Measurements from ENCODE around the gene GABPA. TPM values are rescaled to one million over a fixed set of nuclear protein-coding genes. Genes with fewer than 3 reads are reported as not detected.
"Not testable (repeated sequence)": the region's sequence is repeated elsewhere in the genome, so short reads cannot be mapped to it uniquely, and the experiment has no call there.

The GABPA gene
- total RNA-seq, 1 donor from 2014 or later, result 26.1 TPM

- Histone ChIP-seq H3K4me1 (ENCODE audit: control insufficient read depth in 3 of 3, insufficient read depth in 3 of 3, low read length in 3 of 3) (no peaks in the 10 kb centered on the region), H3K27me3 (ENCODE audit: control insufficient read depth in 3 of 3, insufficient read depth in 3 of 3, low read length in 3 of 3) (no peaks in the 10 kb centered on the region), H3K4me3 (ENCODE audit: low read length in 3 of 3) (no peak overlapping the region), H3K9me3 (ENCODE audit: control insufficient read depth in 3 of 3, low read length in 3 of 3) (no peaks in the 10 kb centered on the region), H3K27ac (ENCODE audit: low read depth, low read length) (no peak overlapping the region), H3K36me3 (ENCODE audit: control insufficient read depth in 3 of 3, insufficient read depth in 3 of 3, low read length in 3 of 3) (peaks cover 0 to 2% (median 0%) of the 10 kb centered on the region in 3 donors), H3K9ac (ENCODE audit: low read depth in 1 of 3, low read length in 3 of 3) (no peak overlapping the region)
Observed at GRCh38 chr21:25709684-25710265, 25.0 kb upstream of the GABPA start.

GRCh38 chr21:25710550-25710949, 24.2 kb upstream of the GABPA start:
- peaks cover 0 to 5% (median 2%) of the 10 kb centered on the region in 3 donors for H3K36me3 ChIP-seq (ENCODE audit: control insufficient read depth in 3 of 3, insufficient read depth in 3 of 3, low read length in 3 of 3)

GRCh38 chr21:25714066-25714465, 20.7 kb upstream of the GABPA start:
- not testable (repeated sequence) for H3K4me1 ChIP-seq (ENCODE audit: control insufficient read depth in 3 of 3, insufficient read depth in 3 of 3, low read length in 3 of 3); H3K27ac ChIP-seq (ENCODE audit: low read depth, low read length); H3K36me3 ChIP-seq (ENCODE audit: control insufficient read depth in 3 of 3, insufficient read depth in 3 of 3, low read length in 3 of 3); H3K4me3 ChIP-seq (ENCODE audit: low read length in 3 of 3); H3K27me3 ChIP-seq (ENCODE audit: control insufficient read depth in 3 of 3, insufficient read depth in 3 of 3, low read length in 3 of 3); H3K9me3 ChIP-seq (ENCODE audit: control insufficient read depth in 3 of 3, low read length in 3 of 3); H3K9ac ChIP-seq (ENCODE audit: low read depth in 1 of 3, low read length in 3 of 3)

More at GRCh38 chr21:25710550-25710949, 24.2 kb upstream of the GABPA start:
- no peaks in the 10 kb centered on the region for H3K4me1 ChIP-seq (ENCODE audit: control insufficient read depth in 3 of 3, insufficient read depth in 3 of 3, low read length in 3 of 3)
- H3K9ac ChIP-seq (ENCODE audit: low read depth in 1 of 3, low read length in 3 of 3), result no peak overlapping the region
- no peak overlapping the region for H3K4me3 ChIP-seq (ENCODE audit: low read length in 3 of 3)
- no peaks in the 10 kb centered on the region for H3K9me3 ChIP-seq (ENCODE audit: control insufficient read depth in 3 of 3, low read length in 3 of 3)
- H3K27ac ChIP-seq (ENCODE audit: low read depth, low read length), result no peak overlapping the region
- no peaks in the 10 kb centered on the region for H3K27me3 ChIP-seq (ENCODE audit: control insufficient read depth in 3 of 3, insufficient read depth in 3 of 3, low read length in 3 of 3)

GRCh38 chr21:25717491-25718147, 17.2 kb upstream of the GABPA start:
- Histone ChIP-seq H3K27me3 (ENCODE audit: control insufficient read depth in 3 of 3, insufficient read depth in 3 of 3, low read length in 3 of 3) (no peaks in the 10 kb centered on the region), H3K27ac (ENCODE audit: low read depth, low read length) (no peak overlapping the region), H3K9ac (ENCODE audit: low read depth in 1 of 3, low read length in 3 of 3) (no peak overlapping the region), H3K4me3 (ENCODE audit: low read length in 3 of 3) (no peak overlapping the region), H3K36me3 (ENCODE audit: control insufficient read depth in 3 of 3, insufficient read depth in 3 of 3, low read length in 3 of 3) (peaks cover 10 to 18% (median 17%) of the 10 kb centered on the region in 3 donors), H3K4me1 (ENCODE audit: control insufficient read depth in 3 of 3, insufficient read depth in 3 of 3, low read length in 3 of 3) (no peaks in the 10 kb centered on the region), H3K9me3 (ENCODE audit: control insufficient read depth in 3 of 3, low read length in 3 of 3) (no peaks in the 10 kb centered on the region)

- Histone ChIP-seq H3K4me3 (ENCODE audit: low read length in 3 of 3) (no peak overlapping the region), H3K4me1 (ENCODE audit: control insufficient read depth in 3 of 3, insufficient read depth in 3 of 3, low read length in 3 of 3) (no peaks in the 10 kb centered on the region), H3K9me3 (ENCODE audit: control insufficient read depth in 3 of 3, low read length in 3 of 3) (no peaks in the 10 kb centered on the region), H3K27ac (ENCODE audit: low read depth, low read length) (no peak overlapping the region), H3K27me3 (ENCODE audit: control insufficient read depth in 3 of 3, insufficient read depth in 3 of 3, low read length in 3 of 3) (no peaks in the 10 kb centered on the region), H3K9ac (ENCODE audit: low read depth in 1 of 3, low read length in 3 of 3) (no peak overlapping the region), H3K36me3 (ENCODE audit: control insufficient read depth in 3 of 3, insufficient read depth in 3 of 3, low read length in 3 of 3) (peaks cover 22 to 48% (median 43%) of the 10 kb centered on the region in 3 donors)
Observed at GRCh38 chr21:25721987-25722386, 12.8 kb upstream of the GABPA start.

DNA sequence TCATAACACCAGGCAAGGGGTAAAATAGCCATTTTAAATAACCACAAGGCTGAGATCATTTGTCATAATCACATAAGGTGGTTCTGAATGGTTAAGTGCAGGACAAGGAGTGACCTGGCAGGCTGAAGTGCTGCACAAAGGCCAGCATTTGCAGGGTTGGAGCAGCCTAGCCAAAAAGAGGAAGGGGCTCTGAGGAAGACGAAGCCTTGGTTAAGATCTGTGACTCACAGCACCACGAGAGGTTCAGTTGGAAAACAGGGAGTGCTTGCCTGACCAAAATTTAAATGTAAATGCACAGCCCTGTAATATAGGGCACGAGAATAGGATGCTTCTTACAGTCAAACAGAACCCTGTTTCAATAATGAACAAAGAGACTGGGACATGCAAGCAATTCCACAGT, 12.1 kb upstream of the GABPA start:
- Histone ChIP-seq H3K9ac (ENCODE audit: low read depth in 1 of 3, low read length in 3 of 3) (no peak overlapping the region), H3K27ac (ENCODE audit: low read depth, low read length) (no peak overlapping the region), H3K27me3 (ENCODE audit: control insufficient read depth in 3 of 3, insufficient read depth in 3 of 3, low read length in 3 of 3) (no peaks in the 10 kb centered on the region), H3K9me3 (ENCODE audit: control insufficient read depth in 3 of 3, low read length in 3 of 3) (no peaks in the 10 kb centered on the region), H3K36me3 (ENCODE audit: control insufficient read depth in 3 of 3, insufficient read depth in 3 of 3, low read length in 3 of 3) (peaks cover 26 to 54% (median 47%) of the 10 kb centered on the region in 3 donors), H3K4me3 (ENCODE audit: low read length in 3 of 3) (no peak overlapping the region), H3K4me1 (ENCODE audit: control insufficient read depth in 3 of 3, insufficient read depth in 3 of 3, low read length in 3 of 3) (no peaks in the 10 kb centered on the region)

DNA sequence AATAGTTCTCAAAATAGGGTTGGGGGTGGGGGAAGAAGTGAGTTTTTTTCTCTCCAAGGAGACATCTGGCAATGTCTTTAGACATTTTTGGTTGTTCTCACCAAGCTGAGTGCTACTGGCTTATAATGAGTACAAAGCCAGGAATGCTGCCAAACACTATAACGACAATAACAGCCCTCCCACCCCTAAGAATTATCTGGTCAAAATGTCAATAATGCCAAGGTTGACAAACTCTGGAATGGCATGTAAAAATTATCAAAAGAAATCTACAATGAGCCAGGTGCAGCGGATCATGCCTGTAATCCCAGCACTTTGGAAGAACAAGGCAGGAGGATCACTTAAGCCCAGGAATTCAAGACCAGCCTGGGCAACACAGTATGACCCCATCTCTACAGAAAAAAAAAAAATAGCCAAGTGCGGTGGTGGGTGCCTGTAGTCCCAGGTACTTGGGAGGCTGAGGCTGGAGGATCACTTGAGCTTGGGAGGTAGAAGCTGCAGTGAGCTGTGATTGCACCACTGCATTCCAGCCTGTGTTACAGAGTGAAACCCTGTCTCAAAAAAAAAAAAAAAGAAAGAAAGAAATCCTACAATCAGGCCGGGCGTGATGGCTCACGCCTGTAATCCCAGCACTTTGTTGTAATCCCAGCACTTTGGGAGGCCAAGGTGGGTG, 2.5 kb upstream of the GABPA start:
- H3K27me3 ChIP-seq (ENCODE audit: control insufficient read depth in 3 of 3, insufficient read depth in 3 of 3, low read length in 3 of 3), result no peaks in the 10 kb centered on the region
- no peak overlapping the region for H3K9ac ChIP-seq (ENCODE audit: low read depth in 1 of 3, low read length in 3 of 3)
- peaks cover 26 to 43% (median 38%) of the 10 kb centered on the region in 3 donors for H3K4me1 ChIP-seq (ENCODE audit: control insufficient read depth in 3 of 3, insufficient read depth in 3 of 3, low read length in 3 of 3)
- H3K27ac ChIP-seq (ENCODE audit: low read depth, low read length), result no peak overlapping the region
- H3K36me3 ChIP-seq (ENCODE audit: control insufficient read depth in 3 of 3, insufficient read depth in 3 of 3, low read length in 3 of 3), result peaks cover 17 to 28% (median 18%) of the 10 kb centered on the region in 3 donors
- peak overlapping the region in 1 of 3 donors; percentile 49 for H3K4me3 ChIP-seq (ENCODE audit: low read length in 3 of 3)
- H3K9me3 ChIP-seq (ENCODE audit: control insufficient read depth in 3 of 3, low read length in 3 of 3), result no peaks in the 10 kb centered on the region

GRCh38 chr21:25733859-25734653, 716 bp upstream of the GABPA start:
- peak overlapping the region; percentile 88 to 99 (median 99) for H3K4me3 ChIP-seq (ENCODE audit: low read length in 3 of 3)
- peaks cover 26 to 44% (median 43%) of the 10 kb centered on the region in 3 donors for H3K4me1 ChIP-seq (ENCODE audit: control insufficient read depth in 3 of 3, insufficient read depth in 3 of 3, low read length in 3 of 3)
- peak overlapping the region; percentile 85 to 99 (median 99) for H3K9ac ChIP-seq (ENCODE audit: low read depth in 1 of 3, low read length in 3 of 3)
- no peaks in the 10 kb centered on the region for H3K27me3 ChIP-seq (ENCODE audit: control insufficient read depth in 3 of 3, insufficient read depth in 3 of 3, low read length in 3 of 3)
- H3K9me3 ChIP-seq (ENCODE audit: control insufficient read depth in 3 of 3, low read length in 3 of 3), result no peaks in the 10 kb centered on the region
- H3K36me3 ChIP-seq (ENCODE audit: control insufficient read depth in 3 of 3, insufficient read depth in 3 of 3, low read length in 3 of 3), result peaks cover under 1 to 11% (median 2%) of the 10 kb centered on the region in 3 donors
- peak overlapping the region; percentile 100 for H3K27ac ChIP-seq (ENCODE audit: low read depth, low read length)

- Histone ChIP-seq H3K27me3 (ENCODE audit: control insufficient read depth in 3 of 3, insufficient read depth in 3 of 3, low read length in 3 of 3) (no peaks in the 10 kb centered on the region), H3K9ac (ENCODE audit: low read depth in 1 of 3, low read length in 3 of 3) (peak overlapping the region; percentile 85 to 99 (median 99)), H3K9me3 (ENCODE audit: control insufficient read depth in 3 of 3, low read length in 3 of 3) (no peaks in the 10 kb centered on the region), H3K36me3 (ENCODE audit: control insufficient read depth in 3 of 3, insufficient read depth in 3 of 3, low read length in 3 of 3) (peaks cover 0 to 6% (median 2%) of the 10 kb centered on the region in 3 donors), H3K4me3 (ENCODE audit: low read length in 3 of 3) (peak overlapping the region; percentile 88 to 99 (median 99)), H3K27ac (ENCODE audit: low read depth, low read length) (peak overlapping the region; percentile 100), H3K4me1 (ENCODE audit: control insufficient read depth in 3 of 3, insufficient read depth in 3 of 3, low read length in 3 of 3) (peaks cover 26 to 44% (median 43%) of the 10 kb centered on the region in 3 donors)
Observed at GRCh38 chr21:25734654-25734903, 193 bp upstream of the GABPA start.
